Testis (tissue), 3 donors: ENCODE data around the gene CERS4. TPM values are rescaled to one million over a fixed set of nuclear protein-coding genes. Genes with fewer than 3 reads are reported as not detected.

Experiments
- DNase-seq: peaks from one replicate; pipeline ENCODE4 v3.0.0-alpha.2; 2019
- H3K27ac ChIP-seq, 2 donors: fragments of 200-600 bp; sonication (generic); one replicate each; pipeline ENCODE4 v1.5.1; 2019
- H3K27me3 ChIP-seq: fragments of 200-600 bp; sonication (generic); one replicate; pipeline ENCODE4 v1.5.1; 2019
- H3K36me3 ChIP-seq: fragments of 200-600 bp; sonication (generic); one replicate; pipeline ENCODE4 v1.5.1; 2017; ENCODE audit warnings: low read depth; ENCODE audit errors: missing control alignments
- H3K4me1 ChIP-seq: fragments of 200-600 bp; sonication (generic); one replicate; pipeline ENCODE4 v1.5.1; 2019
- H3K4me3 ChIP-seq, 2 donors: fragments of 200-600 bp; sonication (generic); one replicate each; pipeline ENCODE4 v1.5.1; 2017 to 2019
- H3K9me3 ChIP-seq: fragments of 200-600 bp; sonication (generic); one replicate; pipeline ENCODE4 v1.5.1; 2017
- POLR2A ChIP-seq: fragments of 450-650 bp; IDR thresholded peaks from one replicate; pipeline ENCODE4 v1.6.1; 2017; ENCODE audit warnings: antibody characterized with exemption, mild to moderate bottlenecking, moderate library complexity
- WGBS, 2 donors: methylation state at CpG; one replicate each; pipeline ENCODE4 v1.1.5; 2018; 5-methylcytosine and 5-hydroxymethylcytosine counted together
- intact Hi-C: fragments of 100-400 bp; cut with DNase I; formaldehyde crosslinking; loops from one replicate; pipeline ENCODE4 v1.15.1; 2023; ENCODE audit warnings: low total_unique reads
- polyA plus RNA-seq: library from polyadenylated mRNA; stranded (reverse); fragments of 350-450 nt; fragmentation: Illumina TruSeq; extraction: RNeasy Lipid Tissue Mini Kit (QIAGEN cat#74804); gene quantifications from one replicate; pipeline ENCODE4 v1.2.3, GENCODE V29; 2014; ENCODE audit warnings: low read depth, low replicate concordance; ENCODE audit not compliant: insufficient read depth
- total RNA-seq, 2 donors: library from RNA; depleted of rRNA; stranded (reverse); fragments of >200 nt; gene quantifications; one replicate each; pipeline ENCODE4 v1.2.3, GENCODE V29; 2016
- TF ChIP-seq, protein P1 (sequence below), 3 experiments: fragments of 450-650 bp in 2 of 3; fragments of 200-600 bp in 1 of 3; sonication (generic) in 1 of 3; IDR thresholded peaks; one replicate each; pipeline ENCODE4 v1.5.1; 2016 to 2019; ENCODE audit warnings: antibody characterized with exemption in 3 of 3, mild to moderate bottlenecking in 2 of 3, moderate library complexity in 1 of 3

Gene CERS4
- total and polyA plus RNA-seq, 3 donors from 2014 or later, result 35.2 to 105 (median 68.6) TPM

DNA sequence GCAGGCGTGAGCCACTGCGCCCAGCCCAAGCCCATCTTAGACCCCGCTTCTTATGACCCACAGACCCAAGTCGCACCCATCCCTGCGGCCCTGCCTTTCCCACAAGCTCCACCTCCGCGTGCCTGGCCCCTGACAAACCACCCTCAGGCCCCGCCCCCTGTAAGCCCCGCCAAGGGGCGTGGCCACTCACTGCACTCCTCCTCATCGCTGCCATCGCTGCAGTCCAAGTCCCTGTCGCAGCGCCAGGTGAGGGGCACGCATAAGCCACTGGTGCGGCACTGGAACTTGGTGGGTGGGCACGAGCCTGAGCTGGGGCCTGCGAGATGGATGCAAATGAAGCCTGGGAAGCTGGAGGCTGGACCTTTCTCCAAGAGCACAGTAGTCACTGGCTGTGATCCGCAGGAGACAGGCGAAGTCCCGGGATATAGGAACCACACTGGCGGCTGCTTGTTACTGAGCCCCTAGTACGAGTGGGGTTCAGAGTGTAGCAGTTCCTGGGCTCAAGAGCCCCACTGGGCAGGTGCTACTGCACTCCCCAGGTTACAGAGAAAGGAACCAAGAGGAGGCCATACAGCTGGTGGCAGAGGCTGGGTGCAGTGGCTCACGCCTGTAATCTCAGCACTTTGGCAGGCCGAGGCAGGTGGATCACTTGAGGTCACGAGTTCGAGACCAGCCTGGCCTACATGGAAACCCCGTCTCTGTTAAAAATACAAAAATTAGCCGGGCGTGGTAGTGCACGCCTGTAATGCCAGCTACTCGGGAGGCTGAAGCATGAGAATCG, 95.9 kb downstream of the CERS4 start:
- Histone ChIP-seq H3K4me1 (peaks cover 12% of the 10 kb centered on the region), H3K36me3 (no peaks in the 10 kb centered on the region), H3K27ac (no peak overlapping the region), H3K9me3 (no peaks in the 10 kb centered on the region), H3K27me3 (no peaks in the 10 kb centered on the region), H3K4me3 (no peak overlapping the region)
- 72 to 77% methylated on average over 22 to 33 of the region's 33 CpGs for WGBS, 2 donors
- intact Hi-C loops, result no loop called here
- DNase-seq, result peak; percentile 49
- no peak for TF ChIP-seq POLR2A
- TF ChIP-seq, protein P1, sequence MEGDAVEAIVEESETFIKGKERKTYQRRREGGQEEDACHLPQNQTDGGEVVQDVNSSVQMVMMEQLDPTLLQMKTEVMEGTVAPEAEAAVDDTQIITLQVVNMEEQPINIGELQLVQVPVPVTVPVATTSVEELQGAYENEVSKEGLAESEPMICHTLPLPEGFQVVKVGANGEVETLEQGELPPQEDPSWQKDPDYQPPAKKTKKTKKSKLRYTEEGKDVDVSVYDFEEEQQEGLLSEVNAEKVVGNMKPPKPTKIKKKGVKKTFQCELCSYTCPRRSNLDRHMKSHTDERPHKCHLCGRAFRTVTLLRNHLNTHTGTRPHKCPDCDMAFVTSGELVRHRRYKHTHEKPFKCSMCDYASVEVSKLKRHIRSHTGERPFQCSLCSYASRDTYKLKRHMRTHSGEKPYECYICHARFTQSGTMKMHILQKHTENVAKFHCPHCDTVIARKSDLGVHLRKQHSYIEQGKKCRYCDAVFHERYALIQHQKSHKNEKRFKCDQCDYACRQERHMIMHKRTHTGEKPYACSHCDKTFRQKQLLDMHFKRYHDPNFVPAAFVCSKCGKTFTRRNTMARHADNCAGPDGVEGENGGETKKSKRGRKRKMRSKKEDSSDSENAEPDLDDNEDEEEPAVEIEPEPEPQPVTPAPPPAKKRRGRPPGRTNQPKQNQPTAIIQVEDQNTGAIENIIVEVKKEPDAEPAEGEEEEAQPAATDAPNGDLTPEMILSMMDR (IDR thresholded peaks at IDR 0.05), result no peak

DNA sequence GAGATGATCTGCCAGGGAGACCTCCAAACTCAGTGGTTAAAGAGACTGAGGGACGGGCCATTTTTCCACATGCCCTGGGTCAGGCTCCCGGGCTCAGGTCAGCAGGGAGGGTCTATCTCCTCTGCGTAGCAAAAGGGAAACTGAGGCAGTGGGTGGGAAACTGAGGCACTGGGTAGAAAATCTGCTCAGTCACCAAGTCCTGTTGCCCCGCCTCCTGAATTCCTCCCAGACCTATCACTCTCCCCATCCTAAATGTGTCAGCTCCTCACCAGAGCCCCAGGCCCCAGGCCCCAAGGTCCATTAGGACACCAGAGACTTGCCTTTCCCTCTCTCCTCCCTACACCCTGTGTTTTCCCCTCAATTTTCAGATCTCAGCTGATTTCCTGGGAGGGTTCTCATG, 96.6 kb downstream of the CERS4 start:
- TF ChIP-seq POLR2A, result no peak
- TF ChIP-seq, protein P1 (IDR thresholded peaks at IDR 0.05), result no peak
- intact Hi-C loops, result no loop called here
- H3K27me3 ChIP-seq, result no peaks in the 10 kb centered on the region
- no peaks in the 10 kb centered on the region for H3K9me3 ChIP-seq
- 68 to 82% methylated on average over 4 of the region's 4 CpGs for WGBS, 2 donors
- no peaks in the 10 kb centered on the region for H3K36me3 ChIP-seq
- no peak for DNase-seq
- peaks cover 12% of the 10 kb centered on the region for H3K4me1 ChIP-seq
- H3K27ac ChIP-seq, result no peak overlapping the region
- H3K4me3 ChIP-seq, result no peak overlapping the region

DNA sequence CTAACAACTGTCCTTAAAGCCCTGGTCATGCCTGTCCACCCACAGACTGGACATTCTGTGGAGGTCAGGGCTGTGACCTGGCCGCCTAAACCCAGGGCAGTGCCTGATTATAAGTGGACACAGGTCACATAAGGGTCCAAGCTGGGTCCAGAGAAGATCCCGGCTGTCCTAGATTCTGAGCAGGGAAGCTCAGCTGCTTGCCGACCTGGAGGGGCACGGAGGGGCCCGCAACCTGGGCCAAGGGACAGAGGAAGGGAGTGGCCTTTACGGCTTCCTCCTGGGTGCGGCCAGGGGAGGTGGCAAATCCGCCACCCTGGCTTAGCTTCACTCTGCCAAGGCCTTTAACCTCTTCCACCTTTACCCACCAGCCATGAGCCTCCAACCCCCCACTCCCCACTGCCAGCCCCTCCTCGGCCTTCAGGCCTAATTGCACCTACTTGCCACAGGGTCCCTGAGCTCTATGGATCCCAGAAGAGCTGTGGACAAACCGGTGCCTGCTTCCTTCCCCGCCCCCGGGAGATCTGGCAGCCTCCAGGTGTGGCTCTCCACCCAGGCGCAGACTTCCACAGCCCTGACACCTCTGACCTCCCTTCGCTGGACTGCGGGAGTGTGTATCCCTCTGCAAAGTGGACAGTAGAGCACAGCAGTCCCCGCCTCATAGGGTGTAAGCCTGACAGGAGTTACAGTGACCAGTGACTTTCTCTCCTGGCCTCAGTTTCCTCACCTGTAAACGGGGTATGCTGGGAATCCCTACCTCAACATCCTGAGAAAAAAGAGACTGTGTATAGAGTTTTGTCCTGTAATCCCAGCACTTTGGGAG, 97.3 kb downstream of the CERS4 start:
- Histone ChIP-seq H3K4me3 (no peak overlapping the region), H3K36me3 (no peaks in the 10 kb centered on the region), H3K4me1 (peaks cover 12% of the 10 kb centered on the region), H3K27me3 (no peaks in the 10 kb centered on the region), H3K27ac (no peak overlapping the region), H3K9me3 (no peaks in the 10 kb centered on the region)
- DNase-seq, result peak; percentile 14
- no peak for TF ChIP-seq POLR2A
- TF ChIP-seq, protein P1 (IDR thresholded peaks at IDR 0.05), result no peak
- intact Hi-C loops, result no loop called here
- 72 to 79% methylated on average over 17 of the region's 17 CpGs for WGBS, 2 donors

- peak overlapping the region; percentile 56 to 63 for H3K4me3 ChIP-seq
- H3K4me1 ChIP-seq, result peaks cover 12% of the 10 kb centered on the region
- WGBS, 2 donors, result 13 to 28% methylated on average over 21 to 24 of the region's 24 CpGs
- no peaks in the 10 kb centered on the region for H3K36me3 ChIP-seq
- intact Hi-C loops, result no loop called here
- TF ChIP-seq, protein P1 (IDR thresholded peaks at IDR 0.05), result no peak
- TF ChIP-seq POLR2A, result no peak
- no peaks in the 10 kb centered on the region for H3K27me3 ChIP-seq
- peak; percentile 13 for DNase-seq
- H3K9me3 ChIP-seq, result no peaks in the 10 kb centered on the region
- H3K27ac ChIP-seq, result peak overlapping the region in 1 of 2 donors; percentile 69
Measured at GRCh38 chr19:8307400-8307964, 98.3 kb downstream of the CERS4 start.
